ENCODE data around the gene TRAPPC12.

TRAPPC12 gene

DNA sequence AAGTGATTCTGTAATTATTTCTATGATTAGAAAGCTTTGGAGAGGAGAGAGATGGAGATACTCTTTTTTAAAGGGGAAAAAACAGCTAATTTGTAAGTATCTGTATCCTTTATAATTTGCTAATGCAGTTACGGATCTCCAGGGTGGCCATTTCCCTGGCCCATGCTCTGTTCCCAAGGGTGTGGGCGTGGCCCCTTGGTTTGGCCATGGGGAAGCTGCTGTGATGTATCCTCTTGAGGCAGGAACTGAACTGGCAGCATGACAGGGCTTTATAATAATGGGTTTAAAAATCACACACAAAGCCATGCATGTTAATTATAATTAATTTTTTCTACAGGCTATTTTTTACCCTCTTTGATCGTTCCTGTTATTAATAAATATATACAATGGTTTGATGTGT, 27.0 kb downstream of the TRAPPC12 start (continued):
- TF ChIP-seq PATZ1 (CRISPR knock-in tag; IDR thresholded peaks at IDR 0.05; ENCODE audit: borderline replicate concordance): no peak
- no peak for TF ChIP-seq BACH2 (CRISPR knock-in tag; IDR thresholded peaks at IDR 0.05; ENCODE audit: borderline replicate concordance)
- no peak for TF ChIP-seq CSDC2 (CRISPR knock-in tag; IDR thresholded peaks at IDR 0.05)
- no peak for TF ChIP-seq ZNF70 (CRISPR knock-in tag; IDR thresholded peaks at IDR 0.05)
- no peak for TF ChIP-seq ESRRG (CRISPR knock-in tag; IDR thresholded peaks at IDR 0.05)

DNA sequence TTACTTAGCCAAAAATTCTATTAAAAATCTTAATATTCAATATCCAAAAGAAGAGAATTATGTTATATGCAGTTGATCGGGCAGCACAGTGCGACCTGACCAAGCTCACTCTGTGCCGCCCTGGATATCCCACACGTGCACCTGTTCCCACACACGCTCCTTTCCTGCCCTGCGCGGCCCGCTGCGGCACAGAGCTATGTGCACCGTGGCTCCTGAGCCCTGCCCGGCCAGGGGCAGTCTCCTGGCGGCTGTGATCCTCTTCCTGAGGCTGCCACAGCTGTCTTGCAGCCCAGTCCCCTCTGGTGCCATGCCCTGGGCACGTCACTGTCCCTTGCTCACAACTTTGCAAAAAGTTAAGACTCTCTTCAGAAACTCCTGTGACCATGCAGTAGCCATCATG, 29.3 kb downstream of the TRAPPC12 start:
- no peak for TF ChIP-seq TSHZ2 (CRISPR knock-in tag; IDR thresholded peaks at IDR 0.05)
- no peak for TF ChIP-seq ZC3H10 (CRISPR knock-in tag; IDR thresholded peaks at IDR 0.05)
- no peak for TF ChIP-seq CSRNP3 (CRISPR knock-in tag; IDR thresholded peaks at IDR 0.05)
- no peak for TF ChIP-seq TOX (CRISPR knock-in tag; IDR thresholded peaks at IDR 0.05; ENCODE audit: borderline replicate concordance)
- no peak for TF ChIP-seq RARB (CRISPR knock-in tag; IDR thresholded peaks at IDR 0.05)
- TF ChIP-seq ESRRG (CRISPR knock-in tag; IDR thresholded peaks at IDR 0.05): no peak
- TF ChIP-seq SNAI2 (CRISPR knock-in tag; IDR thresholded peaks at IDR 0.05): no peak
- TF ChIP-seq BACH2 (CRISPR knock-in tag; IDR thresholded peaks at IDR 0.05; ENCODE audit: borderline replicate concordance): no peak
- no peak for TF ChIP-seq ZNF70 (CRISPR knock-in tag; IDR thresholded peaks at IDR 0.05)
- no peak for TF ChIP-seq ZNF8 (CRISPR knock-in tag; IDR thresholded peaks at IDR 0.05)
- no peak for TF ChIP-seq PPARA (CRISPR knock-in tag; IDR thresholded peaks at IDR 0.05; ENCODE audit: borderline replicate concordance)
- TF ChIP-seq ZFP30 (CRISPR knock-in tag; IDR thresholded peaks at IDR 0.05): no peak
- TF ChIP-seq PATZ1 (CRISPR knock-in tag; IDR thresholded peaks at IDR 0.05; ENCODE audit: borderline replicate concordance): no peak
- ATAC-seq: no peak

DNA sequence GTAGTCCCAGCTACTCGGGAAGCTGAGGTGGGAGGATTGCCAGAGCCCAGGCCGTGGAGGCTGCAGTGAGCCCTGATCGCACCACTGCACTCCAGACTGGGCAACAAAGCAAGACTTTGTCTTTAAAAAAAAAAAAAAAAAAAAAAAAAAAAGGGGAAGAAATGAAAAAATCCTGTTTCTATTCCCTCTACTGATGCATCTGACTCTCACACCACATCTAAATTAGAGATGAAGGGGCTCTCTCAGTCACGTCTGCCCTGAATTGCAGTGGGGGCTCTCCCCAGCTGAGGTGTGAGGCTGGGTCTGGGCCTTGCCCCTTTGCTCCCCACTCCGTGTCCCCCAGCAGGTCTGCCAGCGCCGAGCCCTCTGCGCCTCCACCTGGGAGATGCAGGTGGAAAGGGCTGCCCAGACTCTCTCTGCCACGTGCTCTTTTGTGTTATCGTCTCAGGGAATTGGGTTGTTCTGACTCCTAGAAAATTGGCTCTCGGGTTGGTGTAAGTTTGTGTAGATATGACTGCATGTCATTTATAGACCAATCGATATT, 30.2 kb downstream of the TRAPPC12 start:
- no peak for ATAC-seq
- TF ChIP-seq OSR1 (CRISPR knock-in tag; IDR thresholded peaks at IDR 0.05) (no peak), BACH2 (CRISPR knock-in tag; IDR thresholded peaks at IDR 0.05; ENCODE audit: borderline replicate concordance) (no peak), SNAI2 (CRISPR knock-in tag; IDR thresholded peaks at IDR 0.05) (no peak), ZNF70 (CRISPR knock-in tag; IDR thresholded peaks at IDR 0.05) (no peak), POU6F1 (CRISPR knock-in tag; IDR thresholded peaks at IDR 0.05; ENCODE audit: borderline replicate concordance, low read depth) (no peak), ARNTL (CRISPR knock-in tag; IDR thresholded peaks at IDR 0.05; ENCODE audit: borderline replicate concordance, low read depth) (no peak), ZFP3 (CRISPR knock-in tag; IDR thresholded peaks at IDR 0.05) (no peak), GLIS3 (CRISPR knock-in tag; IDR thresholded peaks at IDR 0.05) (no peak), TOX (CRISPR knock-in tag; IDR thresholded peaks at IDR 0.05; ENCODE audit: borderline replicate concordance) (no peak)

Data from SK-N-SH treated with all-trans-retinoic acid at 6 μM for 48 hours (cell line).